Activated T-helper 9 cell treated with anti-CD3 and anti-CD28 coated beads, Interleukin-2, amount 50 U/mL, for 16 hours (primary cell): ENCODE measurements around the gene ASCC1.
A peak's percentile ranks its signal among the peaks of the same experiment; 100 is the strongest.
"Not testable (repeated sequence)": the region's sequence is repeated elsewhere in the genome, so short reads cannot be mapped to it uniquely, and the experiment has no call there.

Experiments used
- DNase-seq: peaks from one replicate; pipeline ENCODE4 v3.0.0-alpha.2; 2020; ENCODE audit warnings: low read depth

The ASCC1 gene, protein sequence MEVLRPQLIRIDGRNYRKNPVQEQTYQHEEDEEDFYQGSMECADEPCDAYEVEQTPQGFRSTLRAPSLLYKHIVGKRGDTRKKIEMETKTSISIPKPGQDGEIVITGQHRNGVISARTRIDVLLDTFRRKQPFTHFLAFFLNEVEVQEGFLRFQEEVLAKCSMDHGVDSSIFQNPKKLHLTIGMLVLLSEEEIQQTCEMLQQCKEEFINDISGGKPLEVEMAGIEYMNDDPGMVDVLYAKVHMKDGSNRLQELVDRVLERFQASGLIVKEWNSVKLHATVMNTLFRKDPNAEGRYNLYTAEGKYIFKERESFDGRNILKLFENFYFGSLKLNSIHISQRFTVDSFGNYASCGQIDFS

GRCh38 chr10:72215611-72216549 lies at the start of gene ASCC1, which contains the start of gene ANAPC16:
ASCC1 (minus strand) TSS chr10:72216276; CDS start chr10:72213298, 2,978 bp downstream.
ANAPC16 (plus strand) TSS chr10:72216012; CDS start chr10:72223915, 7,903 bp downstream.
- DNase-seq = peak; percentile 93

DNA sequence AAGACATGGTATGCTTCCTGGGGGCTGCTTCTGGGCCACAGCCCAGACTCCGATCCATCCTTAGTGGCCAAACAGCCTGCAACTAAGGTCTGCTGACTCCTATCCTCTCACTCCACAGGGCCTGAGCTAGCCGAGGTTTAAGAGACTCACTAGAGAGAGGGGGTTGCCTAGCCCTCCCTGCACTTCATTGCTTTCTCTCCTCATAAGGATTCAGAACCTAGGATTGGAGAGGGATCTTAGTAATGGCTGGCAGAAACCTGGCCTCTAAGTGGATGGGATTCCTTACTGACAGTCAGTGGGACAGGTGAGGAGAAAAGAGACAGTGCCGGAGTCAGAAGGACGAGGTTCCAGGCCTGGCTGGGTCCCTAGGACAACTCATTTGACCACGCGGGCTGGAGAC lies 49.4 kb upstream of the ASCC1 start:
- DNase-seq = no peak

DNA sequence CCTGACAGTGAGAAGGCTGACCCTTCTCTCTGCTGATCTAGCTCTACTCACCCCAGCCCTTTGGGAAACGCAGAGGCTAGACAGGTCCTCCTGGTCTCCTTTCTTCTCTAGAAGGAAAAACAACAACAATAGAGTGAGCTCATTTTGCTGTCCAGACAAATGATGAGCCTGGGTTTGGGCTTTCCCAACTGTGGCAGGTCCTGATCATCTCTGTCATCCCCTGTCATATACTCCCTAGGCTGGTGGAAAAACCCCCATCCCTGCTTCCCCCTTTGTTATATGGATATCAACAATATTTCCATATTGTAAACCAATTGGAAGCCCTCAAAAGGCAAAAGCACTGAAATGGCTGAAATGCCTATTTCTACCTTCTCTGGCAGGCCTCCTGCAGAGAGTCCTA lies 48.5 kb upstream of the ASCC1 start:
- no peak for DNase-seq

- no peak for DNase-seq
Observed at GRCh38 chr10:72263613-72264241, 47.7 kb upstream of the ASCC1 start.

- no peak for DNase-seq
Observed at GRCh38 chr10:72261784-72262404, 45.8 kb upstream of the ASCC1 start.

DNA sequence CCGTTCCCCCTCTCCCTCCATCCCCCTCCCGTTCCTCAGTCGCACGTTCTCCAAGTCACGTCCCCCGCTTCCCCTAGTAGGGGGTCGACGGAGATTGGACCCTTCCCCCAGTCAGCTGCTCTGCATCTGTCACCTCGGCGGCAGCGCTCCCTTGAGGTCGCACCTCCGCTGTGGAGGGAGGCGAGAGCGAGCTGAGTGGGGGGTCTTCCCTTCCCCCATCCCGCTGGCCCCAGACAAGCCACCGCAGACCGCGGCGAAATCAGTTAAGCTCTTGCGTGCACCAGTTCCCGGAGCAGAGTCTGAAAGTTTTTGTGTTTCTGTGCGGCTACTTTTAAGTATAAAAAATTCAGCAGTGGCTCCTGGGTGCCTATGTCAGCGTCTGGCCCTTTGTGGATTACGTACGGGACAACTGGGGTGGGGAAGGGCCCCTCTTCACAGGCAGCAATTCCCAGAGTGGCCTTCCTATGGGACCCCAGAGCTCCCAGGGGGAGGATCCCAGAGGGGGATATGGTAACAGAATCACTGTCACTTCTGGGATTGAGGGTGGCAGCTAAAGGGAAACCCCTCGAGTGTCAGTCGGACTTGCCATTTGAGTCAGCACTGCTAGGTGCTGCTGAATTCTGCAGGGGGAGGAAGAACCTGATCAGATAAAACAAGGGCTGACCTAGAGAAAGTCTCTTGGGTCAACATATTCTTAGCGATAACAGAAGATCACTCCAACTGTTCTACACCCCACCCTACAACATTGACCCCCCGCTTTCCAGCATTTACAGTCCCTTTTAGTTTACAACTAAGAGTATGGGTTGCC lies 45.1 kb upstream of the ASCC1 start:
- DNase-seq = peak; percentile 33

DNA sequence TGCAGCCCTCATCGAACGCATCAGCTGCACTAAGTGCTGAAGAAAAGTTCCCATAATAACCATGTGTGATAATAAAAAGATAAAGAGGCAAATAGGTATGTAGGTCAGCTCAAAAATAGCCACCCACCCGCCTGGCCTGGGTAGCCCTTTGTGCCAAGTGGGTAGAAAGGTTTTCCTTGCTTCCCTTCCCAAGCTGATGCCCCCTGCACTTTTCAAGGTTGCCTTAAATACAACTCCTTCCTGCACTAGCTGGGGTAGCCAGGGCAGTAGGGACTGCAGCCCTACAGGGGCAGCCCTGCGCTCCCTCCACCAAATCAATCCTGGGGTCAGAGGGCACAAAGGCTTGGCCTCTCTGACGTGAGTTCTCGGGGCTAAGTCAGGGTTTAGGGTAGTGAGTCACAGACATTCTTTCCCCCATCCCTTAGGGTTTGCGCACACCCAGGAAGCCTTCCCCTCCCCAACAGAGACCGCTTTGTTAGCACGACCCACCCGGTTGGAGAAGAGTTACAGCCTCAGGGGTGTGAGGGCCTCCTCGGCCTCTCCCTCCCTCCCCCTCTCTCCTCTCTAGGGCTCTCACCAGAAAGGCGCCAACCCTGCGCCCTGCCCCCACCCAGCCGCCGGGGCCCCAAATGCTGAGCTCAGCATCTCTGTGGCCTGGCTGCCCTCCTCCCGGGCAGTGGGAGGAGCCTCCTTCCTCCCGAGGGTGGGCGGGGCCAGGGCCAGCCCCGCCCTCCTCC lies 44.3 kb upstream of the ASCC1 start:
- DNase-seq = peak; percentile 74

DNA sequence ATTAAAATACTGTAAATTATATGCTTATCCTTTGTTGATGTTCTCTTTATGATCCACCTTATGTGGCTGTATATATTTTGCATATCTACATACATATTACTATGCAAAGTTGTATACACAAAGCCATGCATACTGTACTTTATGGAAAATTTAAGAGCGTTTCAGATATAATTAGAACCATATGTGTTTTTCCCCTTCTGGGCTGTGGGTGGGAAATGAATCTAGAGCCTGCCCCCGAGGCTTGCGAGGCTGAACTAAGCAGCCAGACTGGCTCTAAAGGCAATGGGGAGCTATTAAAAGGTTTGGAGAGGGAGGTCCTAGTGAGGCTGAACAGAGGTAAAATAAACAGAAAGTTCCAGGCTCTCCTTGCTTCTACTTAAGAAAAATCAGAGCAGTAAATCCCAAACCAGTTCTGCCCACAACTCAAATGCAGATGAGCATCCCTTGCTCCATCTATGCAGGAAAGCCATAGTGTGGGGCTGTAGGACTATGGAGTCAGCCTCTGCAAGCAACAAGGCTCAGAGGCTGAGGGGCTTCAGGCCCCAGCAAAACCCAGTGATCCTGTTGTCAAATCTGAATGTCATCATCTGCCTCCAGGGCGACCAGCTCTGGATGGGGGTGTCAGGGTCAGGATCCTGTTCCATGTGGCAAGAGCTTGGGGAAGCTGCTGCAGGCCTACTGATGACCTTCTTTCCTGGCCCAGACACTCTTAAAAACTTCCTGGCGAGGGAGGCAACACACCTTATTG lies 43.6 kb upstream of the ASCC1 start:
- DNase-seq = no peak

DNA sequence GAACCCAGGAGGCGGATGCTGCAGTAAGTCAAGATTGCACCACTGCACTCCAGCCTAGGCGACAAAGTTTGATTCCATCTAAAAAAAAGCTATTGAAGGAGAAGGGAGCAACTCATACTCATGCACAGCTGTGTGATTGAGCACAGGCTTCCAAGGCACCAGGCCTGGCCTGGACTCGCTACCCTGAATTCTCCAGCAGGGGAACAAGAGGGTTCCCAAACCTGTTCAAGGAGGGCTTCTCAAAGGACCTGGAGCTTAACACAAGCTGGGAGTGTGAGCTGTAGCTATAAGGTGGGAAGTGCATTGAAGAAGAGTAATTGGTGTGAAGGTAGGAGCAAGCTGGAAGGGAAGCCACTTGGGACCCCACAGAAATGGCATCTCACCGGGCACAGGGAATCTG lies 42.5 kb upstream of the ASCC1 start:
- DNase-seq = no peak

GRCh38 chr10:72257051-72257892 lies 41.2 kb upstream of the ASCC1 start:
- no peak for DNase-seq

DNA sequence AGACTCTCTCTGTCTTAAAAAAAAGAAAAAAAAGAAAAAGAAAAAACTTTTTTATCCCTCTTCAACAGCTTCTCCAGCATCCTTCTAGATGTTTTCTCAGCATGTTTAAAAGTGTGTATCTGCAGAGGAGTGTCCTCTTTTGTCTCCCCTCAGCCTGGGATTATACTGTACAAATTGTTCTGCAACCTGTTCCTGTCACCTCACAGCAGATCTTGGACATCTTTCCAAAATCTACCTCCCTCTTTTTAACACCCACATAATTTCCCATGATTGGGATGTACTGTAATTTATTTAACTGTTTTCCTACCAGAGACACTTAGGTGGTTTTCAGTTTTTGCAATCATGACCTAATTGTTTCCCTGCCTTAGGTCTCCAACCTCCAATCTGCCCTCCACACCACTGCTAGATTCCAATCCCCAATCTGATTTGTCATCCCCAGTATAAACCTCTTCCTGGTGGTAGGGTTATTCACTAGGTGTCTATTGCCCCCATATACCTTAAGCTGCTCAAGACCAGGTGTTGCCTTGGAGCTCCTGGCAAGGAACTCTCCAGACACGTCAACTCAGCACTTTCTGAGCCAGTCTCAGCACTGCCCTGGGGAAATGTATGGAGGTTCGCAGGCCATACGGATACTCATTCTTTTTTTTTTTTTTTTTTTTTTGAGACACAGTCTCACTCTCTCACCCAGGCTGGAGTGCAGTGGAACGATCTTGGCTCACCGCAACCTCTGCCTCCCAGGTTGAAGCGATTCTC lies 40.1 kb upstream of the ASCC1 start:
- DNase-seq = no peak

- DNase-seq = no peak
Observed at GRCh38 chr10:72254813-72255568, 38.9 kb upstream of the ASCC1 start.

GRCh38 chr10:72253578-72253977 lies 37.5 kb upstream of the ASCC1 start:
- DNase-seq = no peak

DNA sequence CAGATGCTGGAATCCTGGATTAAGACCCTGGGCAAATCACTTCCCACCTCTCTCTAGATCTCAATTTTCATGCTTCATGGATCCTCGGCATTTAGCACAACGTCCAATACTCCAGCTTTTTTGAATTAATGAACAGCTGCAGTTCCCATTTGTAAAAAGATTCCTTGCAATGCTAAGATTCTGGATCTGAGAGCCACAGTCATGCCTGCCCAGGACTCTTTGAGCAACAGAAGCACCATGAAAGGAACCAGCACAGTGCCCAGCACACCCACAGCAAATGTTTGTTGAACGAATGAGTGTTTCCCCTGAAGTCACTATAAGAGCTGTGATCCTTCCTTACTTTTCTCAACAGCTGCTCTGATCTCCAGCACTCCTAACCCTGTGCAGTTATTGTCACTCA lies 36.9 kb upstream of the ASCC1 start:
- DNase-seq = no peak

- no peak for DNase-seq
Observed at GRCh38 chr10:72251635-72252034, 35.6 kb upstream of the ASCC1 start.

DNA sequence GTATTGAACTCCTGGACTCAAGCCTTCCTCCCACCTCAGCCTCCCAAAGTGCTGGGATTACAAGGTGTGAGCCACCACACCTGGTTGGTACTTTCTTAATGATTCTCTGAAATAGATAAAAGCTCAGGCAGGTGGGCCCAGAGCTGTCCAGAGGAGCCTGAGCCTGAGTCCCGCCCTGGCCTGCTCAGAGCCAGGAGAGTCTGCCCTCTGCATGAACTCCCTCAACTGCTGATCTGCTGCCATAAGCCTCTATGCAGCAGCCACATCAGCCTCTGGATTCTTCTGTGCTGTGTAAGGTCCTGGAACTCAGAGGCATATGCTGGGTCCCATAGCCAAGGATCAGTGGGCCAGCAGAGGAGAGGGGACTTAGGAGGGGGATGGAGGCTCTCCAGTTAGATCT lies 34.6 kb upstream of the ASCC1 start:
- no peak for DNase-seq

DNA sequence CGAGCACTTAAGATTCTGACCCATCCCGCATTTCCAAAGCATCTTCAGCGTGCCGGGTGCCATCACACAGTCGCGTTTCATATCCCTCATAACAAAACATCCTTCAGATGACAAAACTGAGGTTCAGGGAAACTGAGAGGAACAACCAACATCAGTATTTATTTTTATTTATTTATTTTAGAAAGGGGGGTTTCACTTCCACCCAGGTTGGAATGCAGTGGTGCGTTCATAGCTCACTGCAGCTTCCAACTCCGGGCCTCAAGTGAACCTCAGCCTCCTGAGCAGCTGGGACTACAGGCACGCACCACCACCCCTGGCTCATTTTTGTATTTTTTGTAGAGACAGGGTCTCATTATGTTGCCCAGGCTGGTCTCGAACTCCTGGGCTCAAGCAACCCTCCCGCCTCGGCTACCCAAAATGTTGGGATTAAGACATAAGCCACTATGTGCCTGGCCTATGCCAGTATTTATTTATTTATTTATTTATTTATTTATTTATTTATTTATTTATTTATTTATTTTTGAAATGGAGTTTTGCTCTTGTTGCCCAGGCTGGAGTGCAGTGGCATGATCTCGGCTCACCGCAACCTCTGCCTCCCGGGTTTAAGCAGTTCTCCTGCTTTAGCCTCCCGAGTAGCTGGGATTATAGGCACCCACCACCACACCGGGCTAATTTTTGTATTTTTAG lies 33.2 kb upstream of the ASCC1 start:
- DNase-seq = not testable (repeated sequence)
